HUDEP-2 (cell line): ENCODE measurements around the gene MFSD1.
"Not testable (repeated sequence)": the region's sequence is repeated elsewhere in the genome, so short reads cannot be mapped to it uniquely, and the experiment has no call there.

Experiments used
- DNase-seq, 76 experiments: peaks; one replicate each; lab custom pipeline; 2025; ENCODE audit not compliant: unreplicated experiment in 76 of 76; lab: John Stamatoyannopoulos, UW

Gene MFSD1

DNA sequence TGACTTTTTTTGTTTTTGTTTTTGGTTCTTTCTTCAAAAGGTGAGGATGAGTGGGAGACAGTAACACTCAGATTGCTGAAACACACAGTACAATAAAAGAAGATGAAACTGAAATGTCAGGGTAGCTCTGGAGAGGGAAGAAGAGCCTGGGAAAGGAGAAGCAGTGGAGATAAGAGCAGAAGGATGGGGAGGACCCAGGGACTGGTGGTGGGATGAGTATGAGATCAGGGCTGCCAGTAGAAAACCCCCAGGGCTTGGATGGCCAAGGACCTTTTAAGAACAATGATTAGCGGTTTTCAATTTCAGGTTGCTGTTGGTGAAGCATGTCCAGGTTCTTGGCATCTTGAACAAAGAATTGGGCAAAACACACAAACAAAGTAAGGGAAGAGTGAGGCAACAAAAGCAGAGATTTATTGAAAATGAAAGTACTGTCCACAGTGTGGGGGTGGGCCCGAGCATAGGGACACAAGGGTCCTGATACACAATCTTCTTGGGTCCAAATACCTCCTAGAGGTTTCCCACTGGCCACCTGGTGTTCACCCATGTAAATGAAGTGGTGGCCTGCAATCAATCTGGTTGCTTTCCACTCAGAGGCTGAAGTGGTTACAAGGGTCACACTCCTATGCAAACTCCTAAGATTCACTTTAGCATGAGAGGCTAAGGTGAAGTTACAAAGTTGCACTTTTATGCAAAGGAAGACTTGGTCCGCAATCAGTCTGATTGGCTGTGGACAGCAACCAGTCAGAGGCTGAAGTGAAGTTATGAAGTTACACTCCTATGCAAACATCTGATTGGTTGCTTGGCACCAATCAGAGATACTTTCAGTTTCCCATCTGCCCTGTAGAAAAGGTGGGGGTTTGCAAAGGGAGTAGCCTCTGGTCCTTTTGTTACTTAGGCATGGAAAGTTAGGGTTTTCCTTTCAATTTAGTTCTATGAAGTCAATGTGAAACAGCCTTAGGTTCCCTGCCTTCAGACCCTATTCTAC is 26.1 kb upstream of the MFSD1 start:
- DNase-seq = peak in 3 of 76 experiments; percentile 6 to 10 (median 8)

DNA sequence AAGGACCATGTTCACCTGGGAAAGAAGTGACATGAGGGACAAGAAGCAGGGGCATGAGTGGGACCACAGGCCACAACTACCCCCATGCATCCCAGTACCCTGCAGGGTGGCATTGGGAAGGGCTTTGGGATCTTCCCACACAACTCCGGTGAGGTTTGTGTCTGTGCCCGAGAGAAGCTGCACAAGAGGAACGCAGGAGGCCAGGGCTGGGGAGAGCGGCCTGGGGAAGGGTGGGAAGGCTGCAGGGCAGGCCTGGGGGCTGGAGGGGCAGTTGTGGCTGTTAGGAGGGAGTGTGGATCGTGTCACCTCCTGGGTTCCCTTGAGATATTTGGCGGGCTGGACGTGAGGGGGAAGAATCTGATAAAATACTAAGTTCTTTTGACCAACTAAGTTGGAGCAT is 25.3 kb upstream of the MFSD1 start:
- no peak for DNase-seq

- no peak for DNase-seq
Measured at GRCh38 chr3:158777161-158777873, 24.5 kb upstream of the MFSD1 start.

GRCh38 chr3:158780766-158781165 is 21.1 kb upstream of the MFSD1 start:
- no peak for DNase-seq

DNA sequence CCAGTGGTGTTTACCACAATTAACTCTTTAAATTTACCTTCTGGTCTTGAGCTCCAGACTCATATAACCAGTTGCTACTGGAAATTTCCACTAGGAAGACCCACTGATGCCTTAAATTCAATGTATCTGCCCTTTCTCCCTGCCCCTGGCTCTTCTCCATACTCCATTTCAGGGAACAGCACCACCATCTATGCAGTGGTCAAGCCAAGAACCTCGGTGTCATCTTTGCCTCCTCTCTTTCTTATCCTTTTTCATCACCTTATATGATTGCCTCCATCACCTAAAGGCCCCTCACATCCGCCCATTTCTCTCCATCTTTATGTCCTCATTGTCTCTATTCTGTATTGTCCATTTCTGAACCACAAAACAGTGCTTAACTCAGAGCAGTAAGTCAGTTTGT is 20.7 kb upstream of the MFSD1 start:
- DNase-seq = no peak

DNA sequence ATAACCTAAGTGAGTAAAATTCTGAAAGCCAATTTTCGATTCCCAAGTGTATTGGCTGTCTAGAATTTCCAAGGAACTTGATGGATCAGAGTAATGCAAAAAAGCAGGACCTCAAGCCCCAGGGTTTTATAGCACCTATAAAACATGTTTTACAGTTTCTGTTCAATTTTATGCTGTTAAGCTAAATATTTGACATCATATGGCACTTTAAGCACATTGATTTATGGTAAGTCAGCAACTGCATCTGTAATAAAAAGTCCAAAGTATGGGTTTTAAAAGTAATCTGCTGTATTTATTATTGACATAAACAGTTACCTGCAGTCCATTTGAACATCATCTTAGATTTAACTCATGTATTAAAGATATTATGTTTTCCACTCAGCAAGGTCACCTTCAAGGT is 20.0 kb upstream of the MFSD1 start:
- no peak for DNase-seq

DNA sequence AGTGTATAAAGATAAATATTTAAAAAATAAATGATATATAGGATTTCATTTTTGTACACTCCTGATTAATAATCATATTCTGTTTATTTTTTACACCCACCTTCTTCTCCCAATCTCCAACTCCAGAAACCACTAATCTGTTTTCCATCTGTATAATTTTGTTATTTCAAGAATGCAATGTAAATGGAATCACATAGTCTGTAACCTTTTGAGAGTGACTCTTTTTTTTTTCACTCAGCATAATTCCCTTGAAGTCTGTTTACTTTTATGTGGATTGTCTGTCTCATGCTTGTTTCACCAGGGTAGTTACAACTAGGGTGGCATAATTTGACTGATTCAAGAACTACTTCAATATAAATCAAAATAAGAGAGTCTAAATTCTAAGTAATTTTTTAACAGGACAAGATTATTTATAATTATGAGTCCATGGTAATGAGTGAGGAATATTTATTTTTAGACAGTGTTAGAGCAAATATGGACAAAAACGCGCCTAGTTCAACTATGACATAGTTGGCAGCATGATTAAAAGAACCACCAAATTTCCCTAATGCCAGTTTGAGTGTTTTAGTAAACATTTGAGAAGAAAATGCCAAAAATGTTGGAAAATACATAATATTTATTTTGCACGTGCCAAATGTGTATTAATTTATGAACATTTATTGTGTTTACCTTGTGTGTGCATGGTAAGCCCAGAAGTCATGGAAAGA is 19.4 kb upstream of the MFSD1 start:
- no peak for DNase-seq

GRCh38 chr3:158783051-158783450 is 18.8 kb upstream of the MFSD1 start:
- no peak for DNase-seq

DNA sequence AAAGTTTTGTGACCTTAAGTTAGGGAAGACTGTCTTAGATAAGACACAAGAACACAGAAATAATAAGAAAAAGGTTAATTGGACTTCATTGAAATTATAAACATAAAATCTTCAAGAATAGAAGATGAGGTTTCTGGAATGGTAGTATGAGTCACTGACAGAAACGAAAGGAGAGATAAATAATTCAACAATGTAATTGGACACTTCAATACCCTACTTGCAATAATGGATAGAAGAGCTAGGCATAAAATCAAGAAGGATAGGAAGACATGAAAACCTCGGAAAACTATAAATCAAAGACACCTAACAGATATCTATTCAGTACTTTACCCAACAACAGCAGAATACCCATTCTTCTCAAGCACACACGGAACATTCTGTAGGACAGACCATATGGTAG is 15.9 kb upstream of the MFSD1 start:
- no peak for DNase-seq

- DNase-seq = no peak
Measured at GRCh38 chr3:158788446-158788845, 13.4 kb upstream of the MFSD1 start.

GRCh38 chr3:158789592-158789991 is 12.3 kb upstream of the MFSD1 start:
- peak in 60 of 76 experiments; percentile 0 to 77 (median 37) for DNase-seq

DNA sequence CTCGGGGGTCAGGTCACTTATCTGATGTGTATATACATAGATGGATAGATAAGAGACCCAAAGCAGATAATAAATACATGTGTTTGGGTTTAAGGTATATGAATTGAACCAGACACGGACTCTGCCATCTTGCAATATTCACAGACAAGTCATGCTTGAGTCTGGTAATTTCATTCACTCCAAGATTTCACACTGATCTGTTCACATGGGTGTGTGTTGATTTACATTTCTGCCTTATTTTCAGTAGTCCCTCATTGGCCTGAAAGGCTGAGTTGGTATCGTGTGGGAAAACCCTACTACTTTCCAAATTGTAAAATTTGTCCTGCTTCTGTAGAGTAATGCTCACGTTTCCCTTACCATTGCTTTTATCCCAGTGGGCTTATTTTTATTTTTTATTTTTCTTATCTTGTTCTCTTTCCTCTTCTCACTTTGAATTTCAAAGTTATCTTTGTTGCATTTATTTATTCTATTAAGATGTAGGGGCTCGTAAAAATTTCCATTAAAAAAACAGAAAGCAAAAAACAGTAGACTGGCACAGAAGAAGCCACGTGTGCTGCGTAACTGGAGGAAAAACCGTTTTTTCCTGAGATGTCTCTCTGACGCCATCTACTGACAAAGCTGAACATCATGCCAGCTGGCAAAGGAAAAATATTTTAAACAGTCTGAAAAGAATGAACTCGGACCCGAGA is 10.8 kb upstream of the MFSD1 start:
- DNase-seq = peak in 55 of 76 experiments; percentile 4 to 86 (median 64)

GRCh38 chr3:158791590-158791920 is 10.3 kb upstream of the MFSD1 start:
- not testable (repeated sequence) for DNase-seq

DNA sequence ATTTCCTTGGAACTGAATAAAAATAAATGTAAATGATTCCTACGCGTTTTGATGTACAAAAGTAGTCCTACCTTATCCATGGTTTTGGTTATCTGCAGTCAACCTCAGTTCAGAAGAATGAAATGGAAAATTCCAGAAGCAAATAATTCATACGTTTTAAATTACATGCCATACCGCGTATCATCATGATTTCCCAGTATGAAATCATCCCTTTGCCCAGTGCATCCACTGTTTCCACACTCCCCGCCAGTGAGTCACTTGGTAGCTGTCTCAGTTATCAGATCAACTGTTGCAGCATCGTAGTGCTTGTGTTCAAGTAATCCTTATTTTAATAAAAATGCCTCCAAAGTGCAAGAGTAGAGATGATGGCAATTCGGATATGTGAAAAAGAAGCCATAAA is 9.1 kb upstream of the MFSD1 start:
- peak in 8 of 76 experiments; percentile 2 to 24 (median 8) for DNase-seq

- no peak for DNase-seq
Measured at GRCh38 chr3:158794206-158794605, 7.6 kb upstream of the MFSD1 start.

- DNase-seq = peak in 18 of 76 experiments; percentile 4 to 53 (median 17)
Measured at GRCh38 chr3:158794936-158795518, 6.8 kb upstream of the MFSD1 start.

GRCh38 chr3:158801201-158801600 is 653 bp upstream of the MFSD1 start:
- peak in 1 of 76 experiments; percentile 17 for DNase-seq

- DNase-seq = peak in 12 of 76 experiments; percentile 10 to 43 (median 28)
Measured at GRCh38 chr3:158802409-158803268, 785 bp downstream of the MFSD1 start.

- DNase-seq = no peak
Measured at GRCh38 chr3:158804441-158804840, 2.6 kb downstream of the MFSD1 start.
